Vagina (tissue), 2 donors: ENCODE measurements around the gene TMSB10.

ENCODE experiments used
- POLR2A ChIP-seq, 2 donors: fragments of 450-650 bp; IDR thresholded peaks; one replicate each; pipeline ENCODE4 v1.6.1; 2017; ENCODE audit warnings: antibody characterized with exemption in 2 of 2, mild to moderate bottlenecking in 2 of 2, moderate library complexity in 2 of 2
- TF ChIP-seq, protein P1 (sequence below), 3 experiments: fragments of 450-650 bp in 2 of 3; fragments of 200-600 bp in 1 of 3; sonication (generic) in 1 of 3; IDR thresholded peaks; one replicate each; pipeline ENCODE4 v1.5.1; 2017 to 2019; ENCODE audit warnings: antibody characterized with exemption in 3 of 3, mild to moderate bottlenecking in 2 of 3, moderate library complexity in 2 of 3

- TF ChIP-seq, protein P1, sequence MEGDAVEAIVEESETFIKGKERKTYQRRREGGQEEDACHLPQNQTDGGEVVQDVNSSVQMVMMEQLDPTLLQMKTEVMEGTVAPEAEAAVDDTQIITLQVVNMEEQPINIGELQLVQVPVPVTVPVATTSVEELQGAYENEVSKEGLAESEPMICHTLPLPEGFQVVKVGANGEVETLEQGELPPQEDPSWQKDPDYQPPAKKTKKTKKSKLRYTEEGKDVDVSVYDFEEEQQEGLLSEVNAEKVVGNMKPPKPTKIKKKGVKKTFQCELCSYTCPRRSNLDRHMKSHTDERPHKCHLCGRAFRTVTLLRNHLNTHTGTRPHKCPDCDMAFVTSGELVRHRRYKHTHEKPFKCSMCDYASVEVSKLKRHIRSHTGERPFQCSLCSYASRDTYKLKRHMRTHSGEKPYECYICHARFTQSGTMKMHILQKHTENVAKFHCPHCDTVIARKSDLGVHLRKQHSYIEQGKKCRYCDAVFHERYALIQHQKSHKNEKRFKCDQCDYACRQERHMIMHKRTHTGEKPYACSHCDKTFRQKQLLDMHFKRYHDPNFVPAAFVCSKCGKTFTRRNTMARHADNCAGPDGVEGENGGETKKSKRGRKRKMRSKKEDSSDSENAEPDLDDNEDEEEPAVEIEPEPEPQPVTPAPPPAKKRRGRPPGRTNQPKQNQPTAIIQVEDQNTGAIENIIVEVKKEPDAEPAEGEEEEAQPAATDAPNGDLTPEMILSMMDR (IDR thresholded peaks at IDR 0.05): no peak
- TF ChIP-seq POLR2A (IDR thresholded peaks at IDR 0.05): no peak
Observed at GRCh38 chr2:84900971-84901370, 4.5 kb upstream of the TMSB10 start.
